MM.1S (cell line): ENCODE data around the gene DCBLD2.

Source experiments
- EZH2 ChIP-seq: fragments of 300-600 bp; sonication (generic); optimal IDR thresholded peaks from 2 replicates; pipeline ENCODE3; 2017; ENCODE audit warnings: low read depth, mild to moderate bottlenecking, antibody characterized with exemption, low read length, mixed read lengths
- EZH2phosphoT487 ChIP-seq: fragments of 300-600 bp; sonication (generic); IDR thresholded peaks from 2 replicates; pipeline ENCODE4 v1.6.1; 2018; ENCODE audit warnings: antibody characterized with exemption, low read length
- TF ChIP-seq, protein P1 (sequence below): fragments of 300-600 bp; sonication (generic); IDR thresholded peaks from 2 replicates; pipeline ENCODE4 v1.5.1; 2016; ENCODE audit warnings: antibody characterized with exemption, low read length, mixed read lengths

DNA sequence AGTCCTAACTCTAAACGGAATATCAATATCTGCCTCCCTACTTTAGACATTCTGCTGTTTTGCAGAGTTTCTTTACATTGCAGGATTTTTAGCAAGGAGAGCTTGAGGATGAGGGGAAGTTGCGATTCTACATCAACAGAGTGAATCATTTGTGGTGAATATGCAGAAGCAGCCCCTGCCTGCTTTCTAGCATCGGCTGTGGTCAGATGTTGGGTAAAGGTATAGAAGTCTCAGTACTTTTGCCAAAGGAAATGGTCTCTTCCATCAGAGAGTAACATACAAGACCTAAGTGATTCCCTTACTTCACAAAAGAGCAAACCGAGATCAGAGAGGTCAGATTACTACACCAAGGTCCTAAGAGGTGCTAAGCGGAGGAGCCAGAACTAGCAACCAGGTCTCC is 123.1 kb downstream of the DCBLD2 start:
- TF ChIP-seq, protein P1, sequence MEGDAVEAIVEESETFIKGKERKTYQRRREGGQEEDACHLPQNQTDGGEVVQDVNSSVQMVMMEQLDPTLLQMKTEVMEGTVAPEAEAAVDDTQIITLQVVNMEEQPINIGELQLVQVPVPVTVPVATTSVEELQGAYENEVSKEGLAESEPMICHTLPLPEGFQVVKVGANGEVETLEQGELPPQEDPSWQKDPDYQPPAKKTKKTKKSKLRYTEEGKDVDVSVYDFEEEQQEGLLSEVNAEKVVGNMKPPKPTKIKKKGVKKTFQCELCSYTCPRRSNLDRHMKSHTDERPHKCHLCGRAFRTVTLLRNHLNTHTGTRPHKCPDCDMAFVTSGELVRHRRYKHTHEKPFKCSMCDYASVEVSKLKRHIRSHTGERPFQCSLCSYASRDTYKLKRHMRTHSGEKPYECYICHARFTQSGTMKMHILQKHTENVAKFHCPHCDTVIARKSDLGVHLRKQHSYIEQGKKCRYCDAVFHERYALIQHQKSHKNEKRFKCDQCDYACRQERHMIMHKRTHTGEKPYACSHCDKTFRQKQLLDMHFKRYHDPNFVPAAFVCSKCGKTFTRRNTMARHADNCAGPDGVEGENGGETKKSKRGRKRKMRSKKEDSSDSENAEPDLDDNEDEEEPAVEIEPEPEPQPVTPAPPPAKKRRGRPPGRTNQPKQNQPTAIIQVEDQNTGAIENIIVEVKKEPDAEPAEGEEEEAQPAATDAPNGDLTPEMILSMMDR = no peak
- TF ChIP-seq EZH2phosphoT487 = no peak
- TF ChIP-seq EZH2 = no peak
